ENCODE data around the gene ITIH5.

The ITIH5 gene

GRCh38 chr10:7626283-7626682 lies 40.5 kb downstream of the ITIH5 start:
- no peak for DNase-seq

- no peak for DNase-seq
These were observed 40.9 kb downstream of the ITIH5 start for GRCh38 chr10:7625836-7626235.

- DNase-seq: no peak
These were observed 41.8 kb downstream of the ITIH5 start for GRCh38 chr10:7625009-7625408.

- DNase-seq: no peak
These were observed 43.8 kb downstream of the ITIH5 start for GRCh38 chr10:7622969-7623368.

GRCh38 chr10:7618461-7618860 lies 48.3 kb downstream of the ITIH5 start:
- DNase-seq: no peak

- DNase-seq: no peak
These were observed 54.9 kb downstream of the ITIH5 start for GRCh38 chr10:7611909-7612308.

- DNase-seq: no peak
These were observed 55.9 kb downstream of the ITIH5 start for GRCh38 chr10:7610651-7611389.

- no peak for DNase-seq
These were observed 56.7 kb downstream of the ITIH5 start for GRCh38 chr10:7610026-7610425.

- no peak for DNase-seq
These were observed 57.2 kb downstream of the ITIH5 start for GRCh38 chr10:7609556-7609955.

GRCh38 chr10:7608001-7608400 lies 58.8 kb downstream of the ITIH5 start:
- DNase-seq: no peak

- DNase-seq: no peak
These were observed 59.8 kb downstream of the ITIH5 start for GRCh38 chr10:7606951-7607404.

GRCh38 chr10:7605565-7606295 lies 61.0 kb downstream of the ITIH5 start:
- no peak for DNase-seq

- no peak for DNase-seq
These were observed 65.6 kb downstream of the ITIH5 start for GRCh38 chr10:7601023-7601656.

GRCh38 chr10:7598771-7599170 lies 68.0 kb downstream of the ITIH5 start:
- DNase-seq: no peak

- DNase-seq: no peak
These were observed 70.4 kb downstream of the ITIH5 start for GRCh38 chr10:7596356-7596755.

- no peak for DNase-seq
These were observed 72.9 kb downstream of the ITIH5 start for GRCh38 chr10:7593905-7594304.

- DNase-seq: no peak
These were observed 73.7 kb downstream of the ITIH5 start for GRCh38 chr10:7593063-7593462.

- DNase-seq: no peak
These were observed 74.1 kb downstream of the ITIH5 start for GRCh38 chr10:7592627-7593026.

GRCh38 chr10:7590271-7590670 lies 76.5 kb downstream of the ITIH5 start:
- DNase-seq: no peak

GRCh38 chr10:7589748-7590147 lies 77.0 kb downstream of the ITIH5 start:
- no peak for DNase-seq

GRCh38 chr10:7587865-7588188 lies 78.9 kb downstream of the ITIH5 start:
- no peak for DNase-seq

- no peak for DNase-seq
These were observed 79.5 kb downstream of the ITIH5 start for GRCh38 chr10:7587168-7587864.

GRCh38 chr10:7585228-7585627 lies 81.5 kb downstream of the ITIH5 start:
- no peak for DNase-seq

- no peak for DNase-seq
These were observed 83.1 kb downstream of the ITIH5 start for GRCh38 chr10:7583626-7584025.
